NK-92 (cell line): ENCODE data around the gene ADARB2.

ENCODE experiments used
- DNase-seq: peaks from one replicate; lab custom pipeline; 2025; ENCODE audit not compliant: unreplicated experiment; lab: John Stamatoyannopoulos, UW

The ADARB2 gene

GRCh38 chr10:1598393-1599153 lies 138.8 kb downstream of the ADARB2 start:
- no peak for DNase-seq

- no peak for DNase-seq
Measured at GRCh38 chr10:1597370-1598146, 139.8 kb downstream of the ADARB2 start.

- DNase-seq: no peak
Measured at GRCh38 chr10:1596482-1597099, 140.7 kb downstream of the ADARB2 start.

DNA sequence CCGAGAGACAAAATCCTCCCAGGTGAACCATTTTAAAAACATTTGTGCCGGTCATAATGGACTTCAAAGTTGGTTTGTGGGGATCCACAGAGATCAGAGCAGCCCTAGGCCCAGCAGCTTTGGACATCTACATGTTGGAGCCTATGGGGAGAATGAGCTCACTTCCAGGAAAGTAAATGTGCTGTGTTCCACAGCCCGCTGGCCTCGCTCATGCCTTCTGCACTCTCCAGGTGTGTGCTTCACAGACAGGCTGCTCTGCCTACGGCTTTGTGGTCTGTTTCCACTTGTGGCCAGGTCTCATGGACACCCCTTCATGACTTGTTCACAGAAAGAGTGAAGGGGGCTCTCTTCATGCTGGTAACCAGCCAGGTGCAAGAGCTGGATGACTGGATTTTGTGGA lies 141.6 kb downstream of the ADARB2 start:
- no peak for DNase-seq

DNA sequence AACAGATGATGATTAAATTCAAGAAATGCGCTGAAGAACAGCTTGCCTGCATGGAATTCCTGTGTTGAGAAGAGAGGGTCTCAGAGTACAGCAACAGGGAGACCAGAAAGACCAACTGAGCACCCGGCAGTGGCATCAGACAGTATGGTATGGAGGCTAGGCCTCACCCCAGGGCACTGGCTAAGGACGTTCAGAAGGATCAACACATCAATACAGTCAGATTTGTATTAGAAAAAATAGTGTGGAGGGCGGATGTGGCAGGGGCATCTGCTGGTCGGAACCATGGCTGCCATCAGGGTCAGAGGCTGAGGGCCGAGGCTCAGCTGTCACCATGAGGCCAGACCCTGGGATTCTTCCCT lies 142.1 kb downstream of the ADARB2 start:
- no peak for DNase-seq

GRCh38 chr10:1594372-1595241 lies 142.7 kb downstream of the ADARB2 start:
- no peak for DNase-seq

- no peak for DNase-seq
Measured at GRCh38 chr10:1591742-1592141, 145.6 kb downstream of the ADARB2 start.

GRCh38 chr10:1591045-1591444 lies 146.3 kb downstream of the ADARB2 start:
- DNase-seq: no peak

GRCh38 chr10:1589257-1589656 lies 148.1 kb downstream of the ADARB2 start:
- DNase-seq: no peak

DNA sequence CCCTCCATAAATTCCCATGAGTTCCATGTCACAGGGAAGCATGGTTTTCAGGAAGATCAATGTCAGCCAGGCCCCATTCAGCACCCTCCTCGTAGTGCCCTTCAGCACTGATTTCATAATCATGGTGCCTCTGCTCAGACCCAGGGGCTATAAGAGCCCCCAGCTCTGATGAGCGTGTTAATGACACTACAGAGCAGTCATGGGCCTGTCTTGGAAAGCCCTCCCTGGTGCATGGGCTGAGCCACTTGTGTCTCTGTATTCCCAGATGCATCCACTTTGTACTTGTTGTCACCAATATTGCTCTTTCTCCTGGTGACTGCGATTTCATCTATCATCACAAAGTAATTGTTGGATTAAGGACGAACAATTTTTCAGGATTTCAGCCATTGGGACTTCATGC lies 154.6 kb downstream of the ADARB2 start:
- no peak for DNase-seq

DNA sequence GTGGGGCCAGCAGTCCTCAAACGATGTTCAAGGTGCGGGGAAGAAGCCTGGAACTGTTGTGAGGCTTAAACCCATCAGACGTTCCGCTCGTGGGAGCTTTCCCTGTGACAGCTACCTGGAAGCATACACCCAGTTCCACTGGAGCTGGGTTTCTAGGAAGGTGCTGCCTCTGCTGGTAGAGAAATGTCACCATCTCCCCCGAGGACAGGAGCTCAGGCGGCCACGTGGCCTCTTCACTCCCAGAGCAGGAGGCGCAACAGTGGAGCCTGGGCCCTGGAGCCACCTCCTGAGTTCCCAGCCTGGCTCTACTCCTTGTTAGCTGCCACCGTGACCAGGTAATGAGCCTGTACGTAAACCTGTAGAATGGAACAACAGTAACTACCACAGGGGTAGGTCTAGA lies 156.1 kb downstream of the ADARB2 start:
- DNase-seq: no peak

- DNase-seq: no peak
Measured at GRCh38 chr10:1579671-1580070, 157.7 kb downstream of the ADARB2 start.

DNA sequence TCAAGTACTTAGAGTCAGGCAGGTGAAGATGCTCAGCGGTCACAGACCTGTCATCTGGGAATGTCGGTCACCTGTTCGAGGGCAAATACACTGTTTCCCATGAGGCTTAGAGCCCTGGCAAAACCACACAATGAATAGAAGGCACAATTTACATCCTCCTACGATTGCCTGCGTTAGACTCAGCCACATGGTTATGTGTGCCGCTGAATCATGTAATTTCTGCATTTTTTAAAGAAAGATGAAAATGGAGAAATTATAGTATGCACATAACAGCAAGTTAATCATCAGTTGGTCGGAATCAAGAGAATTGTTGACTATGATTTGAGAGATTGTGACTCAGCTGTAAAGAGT lies 158.2 kb downstream of the ADARB2 start:
- DNase-seq: no peak

DNA sequence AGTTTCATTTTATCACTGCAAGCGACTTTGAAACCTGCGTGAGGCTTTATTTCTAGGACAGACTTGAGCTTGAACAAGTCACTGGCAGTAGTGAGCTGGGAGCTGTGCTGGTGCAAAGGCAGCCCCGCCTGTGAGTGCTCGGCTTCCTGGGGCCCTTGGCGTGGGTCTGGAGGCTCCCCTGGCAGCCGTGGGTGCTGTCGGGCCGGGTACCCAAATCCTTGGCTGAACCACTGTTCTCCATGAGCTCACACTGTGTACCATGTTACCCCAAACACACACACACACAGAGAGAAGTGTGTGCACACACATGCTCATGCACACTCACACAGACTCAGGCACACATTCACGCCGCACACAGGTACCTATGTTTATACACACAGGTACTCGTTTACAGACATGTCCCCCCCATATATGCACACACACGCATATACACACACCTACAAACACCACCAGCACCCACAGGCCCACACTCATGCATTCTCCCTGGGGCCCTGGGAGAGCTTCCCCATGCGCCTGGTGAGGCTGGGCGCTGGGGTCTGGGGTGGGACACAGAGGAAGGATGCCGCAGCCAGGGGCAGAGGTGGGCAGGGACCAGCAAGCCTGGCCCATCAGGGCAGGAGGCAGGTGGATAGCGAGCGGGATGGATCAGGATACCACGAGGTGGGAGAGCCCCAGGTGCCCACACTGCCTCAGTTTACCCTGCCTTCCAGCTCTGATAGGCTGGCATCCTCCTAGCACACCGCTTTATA lies 158.8 kb downstream of the ADARB2 start:
- DNase-seq: no peak

DNA sequence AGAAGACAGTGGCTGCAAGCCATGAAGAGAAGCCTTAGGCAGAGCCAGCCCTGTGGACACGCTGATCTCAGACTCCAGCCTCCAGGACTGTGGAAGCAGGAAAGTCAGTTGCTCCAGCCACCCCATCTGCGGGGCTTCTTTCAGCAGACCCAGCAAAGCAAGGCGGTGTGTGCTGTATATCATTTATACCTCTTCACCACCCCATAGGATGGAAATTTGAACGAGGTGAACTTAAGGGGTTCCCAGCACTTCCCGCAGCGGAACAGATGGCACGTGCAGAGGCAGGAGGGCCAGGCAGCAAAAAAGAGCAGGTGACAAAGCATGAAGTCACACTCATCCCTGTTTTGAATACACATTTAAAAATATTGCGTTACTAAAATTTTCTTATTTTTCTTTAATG lies 159.4 kb downstream of the ADARB2 start:
- DNase-seq: no peak

GRCh38 chr10:1577373-1577770 lies 160.0 kb downstream of the ADARB2 start:
- no peak for DNase-seq

DNA sequence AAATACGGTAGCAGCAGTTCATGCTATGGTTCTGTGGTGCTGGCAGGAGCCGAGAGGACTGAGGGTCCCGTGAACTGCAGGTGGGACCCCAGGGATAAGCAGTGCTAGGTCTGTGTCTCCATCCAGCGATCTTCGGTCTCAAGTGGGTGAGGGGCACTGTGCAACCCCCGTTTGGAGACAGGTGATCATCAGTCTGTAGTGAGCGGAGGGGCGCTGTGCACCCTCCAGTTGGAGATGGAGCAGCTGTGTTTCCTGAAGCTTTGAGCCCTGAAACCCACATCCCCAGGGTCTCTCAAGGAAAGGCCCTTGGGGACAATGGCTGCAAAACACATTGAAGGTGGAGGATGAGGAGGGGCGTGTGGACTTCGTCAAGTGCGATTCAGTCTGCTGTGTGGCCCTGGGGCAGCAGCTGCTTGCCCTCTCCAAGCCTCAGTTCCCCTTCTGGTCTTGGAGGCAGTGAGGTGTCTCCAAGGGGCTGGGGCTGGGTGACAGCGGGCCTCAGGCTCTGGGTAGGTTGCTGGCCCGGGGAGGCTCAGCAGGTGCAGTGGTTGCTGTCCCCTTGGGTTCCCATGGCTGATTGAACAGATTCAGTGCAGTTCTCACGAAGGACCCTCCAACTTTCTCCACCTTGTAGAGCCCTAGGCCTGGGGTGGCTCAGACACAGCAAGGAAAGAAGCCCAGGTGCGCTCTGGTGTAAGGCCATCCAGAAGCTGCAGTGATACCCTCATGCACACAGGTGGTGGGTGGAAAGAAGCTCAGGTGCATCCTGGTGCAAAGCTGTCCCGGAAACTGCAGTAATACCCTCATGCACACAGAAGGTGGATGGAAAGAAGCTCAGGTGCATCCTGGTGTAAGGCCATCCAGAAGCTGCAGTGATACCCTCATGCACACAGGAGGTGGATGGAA lies 160.6 kb downstream of the ADARB2 start:
- DNase-seq: no peak

- DNase-seq: no peak
Measured at GRCh38 chr10:1575481-1576244, 161.7 kb downstream of the ADARB2 start.

DNA sequence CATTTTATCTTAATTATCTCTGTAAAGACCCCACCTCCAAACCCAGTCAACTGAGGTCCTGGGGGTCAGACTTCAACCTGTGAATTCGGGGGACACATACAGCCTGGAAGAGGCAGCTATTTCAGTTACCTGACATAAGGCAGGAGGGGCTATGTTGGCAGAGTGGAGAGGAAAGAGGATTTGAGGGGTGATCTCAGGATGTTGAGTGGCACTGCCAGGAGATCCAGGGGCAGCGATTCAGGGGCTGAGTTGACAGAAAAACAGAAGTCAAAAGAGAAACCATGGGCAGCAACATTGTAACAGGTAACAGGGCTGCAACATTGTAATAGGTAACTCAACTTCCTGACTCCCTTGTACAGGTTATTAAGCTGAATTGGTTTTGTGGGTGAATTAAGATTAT lies 162.6 kb downstream of the ADARB2 start:
- no peak for DNase-seq
